GM18868 (cell line): ENCODE data around the gene COL18A1.
"Not testable (repeated sequence)": the region's sequence is repeated elsewhere in the genome, so short reads cannot be mapped to it uniquely, and the experiment has no call there.

ENCODE experiments used
- ATAC-seq: cut with Tn5 transposase; IDR thresholded peaks from one replicate; pipeline ENCODE4 v1.9.1; 2021; ENCODE audit warnings: mild to moderate bottlenecking, moderate library complexity; ENCODE audit not compliant: unreplicated experiment

COL18A1 gene

GRCh38 chr21:45423968-45424853 lies 19.2 kb downstream of the COL18A1 start:
- no peak for ATAC-seq

- ATAC-seq = no peak
These were observed 20.2 kb downstream of the COL18A1 start for GRCh38 chr21:45424854-45425795.

GRCh38 chr21:45427331-45428271 lies 22.6 kb downstream of the COL18A1 start:
- no peak for ATAC-seq

- ATAC-seq = no peak
These were observed 23.6 kb downstream of the COL18A1 start for GRCh38 chr21:45428534-45428933.

- ATAC-seq = no peak
These were observed 24.5 kb downstream of the COL18A1 start for GRCh38 chr21:45429221-45430175.

GRCh38 chr21:45430521-45431501 lies 25.8 kb downstream of the COL18A1 start:
- no peak for ATAC-seq

GRCh38 chr21:45431781-45432572 lies 27.0 kb downstream of the COL18A1 start:
- no peak for ATAC-seq

- no peak for ATAC-seq
These were observed 27.8 kb downstream of the COL18A1 start for GRCh38 chr21:45432575-45433255.

GRCh38 chr21:45433301-45433700 lies 28.3 kb downstream of the COL18A1 start:
- no peak for ATAC-seq

- ATAC-seq = no peak
These were observed 29.1 kb downstream of the COL18A1 start for GRCh38 chr21:45433911-45434644.

- no peak for ATAC-seq
These were observed 29.8 kb downstream of the COL18A1 start for GRCh38 chr21:45434645-45435217.

GRCh38 chr21:45435405-45435981 lies 30.5 kb downstream of the COL18A1 start:
- no peak for ATAC-seq

- no peak for ATAC-seq
These were observed 31.5 kb downstream of the COL18A1 start for GRCh38 chr21:45436351-45437065.

- ATAC-seq = not testable (repeated sequence)
These were observed 32.9 kb downstream of the COL18A1 start for GRCh38 chr21:45437844-45438243.
